Measurements from ENCODE around the gene TMPRSS13.

TMPRSS13 gene

GRCh38 chr11:117851852-117852251 lies 77.3 kb downstream of the TMPRSS13 start:
- DNase-seq (ENCODE audit: low read depth), result no peak

- DNase-seq (ENCODE audit: low read depth), result no peak
Measured at GRCh38 chr11:117851106-117851505, 78.1 kb downstream of the TMPRSS13 start.
